Occipital lobe (tissue), 2 donors: ENCODE measurements around the gene TOM1L2. TPM values are rescaled to one million over a fixed set of nuclear protein-coding genes. Genes with fewer than 3 reads are reported as not detected.
A peak's percentile ranks its signal among the peaks of the same experiment; 100 is the strongest.

ENCODE experiments used
- DNase-seq: peaks from one replicate; lab custom pipeline; 2025; lab: John Stamatoyannopoulos, UW
- total RNA-seq: library from RNA; depleted of rRNA; stranded (reverse); fragments of >200 nt; gene quantifications from one replicate; pipeline ENCODE4 v1.2.3, GENCODE V29; 2014

The TOM1L2 gene
- total RNA-seq, 1 donor from 2014 or later: 17.8 TPM

GRCh38 chr17:17876959-17877528 is 95.2 kb downstream of the TOM1L2 start:
- DNase-seq: peak; percentile 35

- DNase-seq: no peak
Observed at GRCh38 chr17:17874478-17874877, 97.7 kb downstream of the TOM1L2 start.

GRCh38 chr17:17873450-17873991 is 98.7 kb downstream of the TOM1L2 start:
- no peak for DNase-seq

GRCh38 chr17:17872547-17873345 is 99.5 kb downstream of the TOM1L2 start:
- no peak for DNase-seq

- DNase-seq: no peak
Observed at GRCh38 chr17:17871913-17872312, 100.3 kb downstream of the TOM1L2 start.

GRCh38 chr17:17870247-17870646 is 102.0 kb downstream of the TOM1L2 start:
- DNase-seq: no peak

GRCh38 chr17:17868641-17869522 is 103.3 kb downstream of the TOM1L2 start:
- DNase-seq: no peak

GRCh38 chr17:17866897-17867296 is 105.3 kb downstream of the TOM1L2 start:
- DNase-seq: no peak

GRCh38 chr17:17866425-17866824 is 105.8 kb downstream of the TOM1L2 start:
- DNase-seq: no peak

GRCh38 chr17:17865035-17865434 is 107.2 kb downstream of the TOM1L2 start:
- DNase-seq: no peak

GRCh38 chr17:17860766-17861107 is 111.5 kb downstream of the TOM1L2 start:
- DNase-seq: no peak

- DNase-seq: peak; percentile 46
Observed at GRCh38 chr17:17859909-17860765, 112.1 kb downstream of the TOM1L2 start.

GRCh38 chr17:17857496-17857895 is 114.7 kb downstream of the TOM1L2 start:
- DNase-seq: no peak

GRCh38 chr17:17856386-17856785 is 115.8 kb downstream of the TOM1L2 start:
- no peak for DNase-seq

- no peak for DNase-seq
Observed at GRCh38 chr17:17855976-17856375, 116.2 kb downstream of the TOM1L2 start.

GRCh38 chr17:17853811-17854447 is 118.3 kb downstream of the TOM1L2 start:
- no peak for DNase-seq

- no peak for DNase-seq
Observed at GRCh38 chr17:17852930-17853329, 119.3 kb downstream of the TOM1L2 start.

GRCh38 chr17:17851103-17852002 is 120.8 kb downstream of the TOM1L2 start:
- DNase-seq: no peak

GRCh38 chr17:17849845-17850373 is 122.3 kb downstream of the TOM1L2 start:
- DNase-seq: no peak
